ENCODE measurements around the gene NDUFS8. TPM values are rescaled to one million over a fixed set of nuclear protein-coding genes. Genes with fewer than 3 reads are reported as not detected.

NDUFS8 gene
- total and polyA plus RNA-seq, 4 donors = 61.2 to 148 (median 106) TPM

GRCh38 chr11:68025047-68025446 is 5.4 kb upstream of the NDUFS8 start:
- Histone ChIP-seq H3K36me3 (ENCODE audit: control insufficient read depth in 4 of 4, insufficient read depth in 3 of 4, low read depth in 1 of 4, low read length in 3 of 4) (no peaks in the 10 kb centered on the region), H3K4me1 (ENCODE audit: control insufficient read depth in 4 of 4, insufficient read depth in 4 of 4, low read length in 3 of 4) (peaks cover 4 to 12% (median 8%) of the 10 kb centered on the region in 4 donors), H3K27me3 (ENCODE audit: control insufficient read depth in 4 of 4, insufficient read depth in 4 of 4, low read length in 3 of 4) (no peaks in the 10 kb centered on the region), H3K9ac (ENCODE audit: low read depth in 1 of 2, low read length in 2 of 2) (no peak overlapping the region), H3K9me3 (ENCODE audit: control insufficient read depth in 4 of 4, low read length in 3 of 4) (no peaks in the 10 kb centered on the region), H3K4me3 (ENCODE audit: low read depth in 1 of 3, low read length in 3 of 3) (no peak overlapping the region), H3K27ac (ENCODE audit: low read depth in 1 of 2, low read length in 2 of 2) (no peak overlapping the region)
- DNase-seq (ENCODE audit: low spot score) = no peak
- 78% methylated on average over 5 of the region's 5 CpGs for WGBS
- TF ChIP-seq EGR1 (IDR thresholded peaks at IDR 0.05; ENCODE audit: low read depth in 2 of 2) = no peak
- TF ChIP-seq HNF4A (conservative IDR thresholded peaks at IDR 0.05) = peak in 1 of 2 donors; percentile 22
- no peak for TF ChIP-seq SP1 (IDR thresholded peaks at IDR 0.05)
- TF ChIP-seq CTCF (IDR thresholded peaks at IDR 0.05; ENCODE audit: low read depth, low read length, missing input control) = no peak
- TF ChIP-seq REST (IDR thresholded peaks at IDR 0.05) = no peak
- no peak for TF ChIP-seq JUND (IDR thresholded peaks at IDR 0.05)
- no peak for TF ChIP-seq NR2F2 (IDR thresholded peaks at IDR 0.05)
- TF ChIP-seq ATF3 (IDR thresholded peaks at IDR 0.05) = no peak
- TF ChIP-seq RAD21 (IDR thresholded peaks at IDR 0.05) = peak in 1 of 2 donors; percentile 21
- TF ChIP-seq FOXA2 (IDR thresholded peaks at IDR 0.05) = no peak
- TF ChIP-seq MAX (IDR thresholded peaks at IDR 0.05) = no peak

GRCh38 chr11:68026391-68027105 is 3.9 kb upstream of the NDUFS8 start:
- no peaks in the 10 kb centered on the region for H3K27me3 ChIP-seq (ENCODE audit: control insufficient read depth in 4 of 4, insufficient read depth in 4 of 4, low read length in 3 of 4)
- 92% methylated on average over 18 of the region's 18 CpGs for WGBS
- no peak for DNase-seq (ENCODE audit: low spot score)
- TF ChIP-seq ZBTB33 (IDR thresholded peaks at IDR 0.05) (no peak), NR2F2 (IDR thresholded peaks at IDR 0.05) (no peak), FOXA1 (IDR thresholded peaks at IDR 0.05) (no peak), ATF3 (IDR thresholded peaks at IDR 0.05) (no peak), RXRA (IDR thresholded peaks at IDR 0.05) (no peak), CTCF (IDR thresholded peaks at IDR 0.05; ENCODE audit: low read depth, low read length, missing input control) (no peak), RAD21 (IDR thresholded peaks at IDR 0.05) (no peak), SP1 (IDR thresholded peaks at IDR 0.05) (no peak), MAX (IDR thresholded peaks at IDR 0.05) (no peak), JUND (IDR thresholded peaks at IDR 0.05) (no peak), EGR1 (IDR thresholded peaks at IDR 0.05; ENCODE audit: low read depth in 2 of 2) (no peak), FOXA2 (IDR thresholded peaks at IDR 0.05) (no peak), GABPA (IDR thresholded peaks at IDR 0.05 in 1 of 2, conservative IDR thresholded peaks at IDR 0.05 in 1 of 2) (no peak), HNF4A (conservative IDR thresholded peaks at IDR 0.05) (no peak), YY1 (IDR thresholded peaks at IDR 0.05) (no peak)
- H3K9ac ChIP-seq (ENCODE audit: low read depth in 1 of 2, low read length in 2 of 2) = no peak overlapping the region
- H3K4me3 ChIP-seq (ENCODE audit: low read depth in 1 of 3, low read length in 3 of 3) = no peak overlapping the region
- H3K9me3 ChIP-seq (ENCODE audit: control insufficient read depth in 4 of 4, low read length in 3 of 4) = no peaks in the 10 kb centered on the region
- H3K36me3 ChIP-seq (ENCODE audit: control insufficient read depth in 4 of 4, insufficient read depth in 3 of 4, low read depth in 1 of 4, low read length in 3 of 4) = no peaks in the 10 kb centered on the region
- H3K4me1 ChIP-seq (ENCODE audit: control insufficient read depth in 4 of 4, insufficient read depth in 4 of 4, low read length in 3 of 4) = peaks cover 7 to 15% (median 10%) of the 10 kb centered on the region in 4 donors
- H3K27ac ChIP-seq (ENCODE audit: low read depth in 1 of 2, low read length in 2 of 2) = no peak overlapping the region

Measured in liver (tissue), 9 donors.